GM19452 (cell line): ENCODE measurements around the gene HOXB4.

Experiments used
- ATAC-seq: cut with Tn5 transposase; IDR thresholded peaks from one replicate; pipeline ENCODE4 v1.9.1; 2021; ENCODE audit not compliant: unreplicated experiment

HOXB4 gene

DNA sequence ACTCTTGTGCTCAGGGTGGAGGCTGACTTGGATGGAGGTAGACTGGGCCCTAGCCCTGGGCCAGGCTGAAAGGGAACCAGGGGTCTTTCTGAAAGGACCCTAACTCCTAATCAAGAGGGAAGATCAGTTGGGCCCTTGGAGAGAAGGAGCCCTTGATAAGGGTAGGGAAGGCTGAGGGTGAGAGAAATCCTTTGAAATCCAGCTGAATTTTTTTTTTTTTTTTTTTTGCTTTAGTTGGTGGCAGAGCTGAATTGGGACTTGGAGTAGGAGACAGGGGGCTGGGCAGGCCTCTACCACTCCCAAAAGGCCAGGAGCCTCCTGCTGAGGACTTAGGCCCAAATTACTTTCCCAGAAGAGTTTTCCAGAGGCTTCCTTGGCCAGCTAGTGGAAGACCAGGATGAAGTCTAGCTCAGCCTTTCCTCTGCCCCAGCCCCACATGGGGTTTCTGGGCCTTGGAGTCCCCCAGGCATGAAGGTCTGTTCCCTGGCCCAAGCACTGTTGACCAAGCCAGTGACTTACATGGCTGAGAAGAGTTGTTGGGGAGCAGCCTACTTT, 12.5 kb upstream of the HOXB4 start:
- no peak for ATAC-seq

DNA sequence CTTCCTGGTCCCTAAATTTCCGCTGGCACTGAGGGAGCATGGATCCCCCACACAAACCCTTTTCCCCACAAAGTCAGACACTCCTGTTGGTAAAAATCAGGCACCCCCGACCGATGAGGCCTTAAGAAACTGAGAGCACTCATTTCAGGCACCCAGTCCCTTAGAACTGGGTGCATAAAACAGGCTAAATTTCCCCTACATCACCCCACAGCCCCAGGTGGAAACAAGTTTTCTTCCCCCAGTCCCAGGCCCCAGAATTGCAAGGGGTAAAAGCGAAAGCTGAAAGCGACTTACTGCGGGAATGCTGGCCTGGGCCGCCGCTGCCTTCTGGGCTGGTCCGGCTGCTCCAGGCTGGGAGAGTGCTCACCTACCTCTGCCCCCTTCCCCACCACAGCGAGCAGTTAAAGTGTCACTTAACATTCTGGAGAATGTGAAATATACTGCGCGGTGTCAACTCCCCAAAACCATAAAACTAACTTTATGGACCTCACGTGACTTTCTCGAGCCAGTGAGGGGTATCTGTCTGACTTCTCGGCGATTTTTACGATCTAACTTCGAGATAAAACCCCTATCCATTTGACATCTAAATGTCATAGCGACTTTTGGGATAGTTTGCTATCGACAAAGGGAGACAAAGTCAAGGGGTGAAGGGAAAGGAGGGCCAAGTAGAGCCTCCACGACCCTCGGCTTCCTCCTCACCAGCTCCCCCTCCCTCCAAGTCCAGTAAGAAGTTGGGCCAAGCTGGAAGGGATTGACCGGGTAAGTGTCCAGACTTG, 11.9 kb upstream of the HOXB4 start, which contains the start of gene HOXB3:
Gene HOXB3 (minus strand): TSS at position 411 of the 776 bp plus-strand sequence. CDS start 37,767 bp downstream, outside the sequence.
- ATAC-seq: no peak

DNA sequence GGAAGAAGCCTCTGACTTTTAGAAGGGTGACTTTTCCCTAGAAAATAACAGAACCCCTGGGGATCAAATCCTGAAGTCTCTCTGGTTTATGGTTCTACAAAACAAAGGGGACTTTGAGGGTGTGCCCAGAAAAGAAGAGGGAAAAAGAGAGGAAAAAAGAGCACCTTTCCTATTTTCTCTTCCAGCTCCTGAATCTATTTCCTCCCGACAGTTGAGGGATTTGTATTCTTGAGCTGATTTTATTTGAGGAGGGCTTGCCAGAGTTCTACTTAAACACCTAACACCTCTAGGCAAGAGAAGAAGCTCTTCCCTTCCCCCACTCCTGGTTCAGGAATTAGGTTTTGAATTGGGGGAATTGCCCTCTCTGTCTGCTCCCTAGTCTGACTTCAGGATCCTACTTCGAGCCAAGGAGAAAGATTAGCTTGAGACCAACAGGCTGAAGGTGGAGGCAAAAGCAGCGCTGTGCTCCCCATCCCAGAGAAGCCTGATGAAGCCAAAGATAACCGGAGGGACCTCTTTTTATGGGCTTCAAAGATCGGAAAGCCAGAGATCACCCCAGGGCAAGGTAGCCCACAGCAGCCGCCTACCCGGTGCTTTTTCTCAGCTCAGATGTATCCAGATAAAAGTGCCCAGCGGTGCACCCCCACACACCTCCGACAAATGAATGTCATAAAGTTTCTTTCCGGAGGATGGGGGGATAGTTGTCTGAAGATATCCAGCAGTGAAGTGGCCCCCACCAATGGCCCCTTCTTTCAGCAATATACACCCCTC, 11.1 kb upstream of the HOXB4 start:
- ATAC-seq: no peak

DNA sequence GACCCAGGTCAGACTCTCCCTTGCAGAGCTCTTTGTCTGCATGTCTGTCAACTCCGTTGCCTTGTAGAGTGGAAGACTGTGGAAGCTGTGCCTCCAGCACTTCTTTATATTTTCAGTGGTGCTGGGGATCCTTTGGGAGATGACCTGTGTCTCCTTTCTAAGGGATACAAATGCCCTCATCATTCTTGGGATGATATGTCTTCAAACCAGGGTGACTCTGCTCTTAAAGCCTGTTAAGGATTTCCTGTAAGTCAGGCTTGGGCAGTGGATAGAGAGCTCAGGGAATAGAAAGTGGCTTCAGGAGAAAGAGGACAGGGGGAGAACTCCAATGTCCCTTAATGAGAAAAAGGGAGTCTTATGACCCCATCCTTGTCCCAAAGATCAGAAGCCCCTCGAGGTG, 10.4 kb upstream of the HOXB4 start:
- no peak for ATAC-seq

DNA sequence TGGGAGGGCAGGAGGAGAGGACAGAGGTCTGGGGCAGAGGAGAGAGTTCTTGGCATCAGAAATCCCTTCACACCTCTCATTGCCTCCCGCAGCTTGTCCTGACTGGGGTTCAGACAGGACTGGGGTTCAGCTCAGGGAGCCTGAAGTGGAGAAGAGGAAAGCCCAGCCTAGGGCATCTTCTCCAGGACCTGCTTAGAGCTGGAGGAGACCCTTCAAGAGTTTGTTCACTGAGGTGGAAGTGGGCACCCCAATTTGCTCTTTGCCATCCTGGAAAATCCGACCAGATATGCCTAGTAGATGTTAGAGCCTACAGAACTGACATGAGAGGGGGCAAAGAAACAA, 9.9 kb upstream of the HOXB4 start:
- ATAC-seq: no peak

DNA sequence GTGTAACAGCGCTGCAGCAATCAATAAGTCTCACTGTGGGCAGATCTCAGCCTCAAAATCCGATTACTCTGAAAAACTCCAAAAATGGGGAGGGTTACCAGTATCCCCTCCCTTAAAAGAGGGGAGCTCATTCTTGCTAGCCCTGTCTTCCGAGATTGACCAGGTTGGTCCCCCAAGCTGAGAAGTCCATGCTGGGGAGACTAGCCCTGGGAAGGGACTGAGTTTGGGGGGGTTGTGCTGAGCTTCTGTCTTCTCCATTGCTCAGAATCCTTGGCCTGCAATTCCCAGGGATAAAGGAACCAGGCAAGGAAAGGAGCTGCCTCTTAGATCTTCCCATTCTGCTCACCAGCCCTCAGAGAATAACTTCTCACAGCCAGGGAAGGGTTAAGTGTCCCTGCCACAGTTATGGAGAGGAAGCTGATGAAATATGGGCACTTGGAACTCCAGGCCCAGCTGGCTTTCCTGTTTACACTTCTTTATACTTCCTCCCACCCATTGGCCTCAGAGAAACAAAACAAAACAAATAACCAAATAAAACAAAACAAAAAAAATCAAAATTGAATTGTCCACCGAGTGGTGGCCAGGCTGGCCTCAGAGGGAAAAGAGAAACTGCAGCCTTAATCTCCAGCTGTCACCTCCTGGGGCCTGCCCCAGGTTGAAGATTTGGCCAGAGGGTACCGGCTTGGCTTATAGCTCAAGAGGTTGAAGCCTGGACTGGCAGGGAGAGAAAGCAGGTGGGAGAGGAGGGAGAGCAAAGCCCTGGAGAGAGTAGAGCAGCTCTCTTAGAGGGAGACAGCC, 9.3 kb upstream of the HOXB4 start:
- no peak for ATAC-seq

DNA sequence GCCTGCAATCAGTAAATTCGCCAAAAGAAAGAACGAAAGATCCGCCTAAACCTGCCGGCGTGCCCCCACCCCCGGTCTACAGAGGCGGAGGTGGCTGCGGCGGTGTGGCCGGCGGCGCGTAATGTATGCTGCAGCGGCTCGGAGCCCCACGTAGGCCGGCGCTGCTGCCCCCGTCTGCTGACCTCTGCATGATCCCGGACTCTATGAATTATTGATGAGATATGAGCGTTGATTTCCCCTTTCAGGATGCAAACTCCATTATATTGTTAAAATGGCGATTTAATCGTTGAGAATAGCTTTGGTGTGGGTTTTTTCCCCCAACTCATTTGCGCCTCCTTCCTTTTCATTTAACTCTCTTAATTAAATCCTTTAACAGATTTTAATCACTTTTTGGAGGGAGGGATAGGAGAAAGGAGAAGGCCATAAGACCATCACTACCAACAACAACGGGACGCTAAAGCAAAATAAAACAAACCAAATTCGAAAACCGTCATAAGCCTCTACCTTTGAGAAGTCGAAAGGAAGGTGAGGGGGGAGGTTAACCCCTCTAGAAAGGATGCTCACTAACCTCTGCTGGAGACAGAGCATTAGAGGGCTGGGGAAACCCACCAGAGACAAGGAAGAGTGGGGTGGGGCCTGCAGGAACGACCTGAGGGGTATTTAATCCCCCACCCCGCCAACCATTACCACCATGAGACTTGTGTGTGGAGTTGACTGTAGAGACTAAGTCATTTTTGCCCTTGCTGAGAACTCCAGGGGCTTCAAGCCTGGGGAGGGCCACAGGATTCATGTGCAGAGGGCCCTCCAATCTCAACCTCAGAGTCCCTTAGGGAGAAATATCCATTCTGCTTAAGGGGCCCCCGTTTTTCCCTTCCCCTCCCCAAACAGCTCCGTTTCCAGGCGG, 8.5 kb upstream of the HOXB4 start:
- ATAC-seq: no peak

DNA sequence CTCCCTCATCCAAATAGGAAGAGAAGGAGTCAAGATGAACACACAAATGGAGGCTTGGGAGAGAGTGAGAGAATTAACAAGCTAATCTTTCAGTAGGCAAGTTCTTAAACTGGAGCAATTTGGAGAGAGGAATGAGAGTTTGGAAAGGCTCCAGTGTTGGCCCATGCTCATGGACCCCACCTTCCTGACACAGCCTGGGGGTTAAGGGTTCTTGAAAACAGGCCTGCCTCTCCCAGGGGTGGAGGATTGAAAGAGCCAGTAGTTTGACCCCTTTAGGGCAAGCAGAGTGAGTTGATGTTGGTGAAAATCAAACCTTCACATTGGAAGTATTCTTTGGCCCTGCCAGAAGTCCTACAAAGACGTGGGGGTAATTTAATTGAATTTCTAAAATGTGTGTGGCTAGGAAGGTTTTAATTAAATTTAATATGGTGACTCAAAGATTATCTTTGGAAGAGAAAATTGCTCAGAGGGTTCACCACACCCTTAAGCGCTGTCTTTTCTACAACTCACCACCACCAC, 6.1 kb upstream of the HOXB4 start:
- no peak for ATAC-seq

DNA sequence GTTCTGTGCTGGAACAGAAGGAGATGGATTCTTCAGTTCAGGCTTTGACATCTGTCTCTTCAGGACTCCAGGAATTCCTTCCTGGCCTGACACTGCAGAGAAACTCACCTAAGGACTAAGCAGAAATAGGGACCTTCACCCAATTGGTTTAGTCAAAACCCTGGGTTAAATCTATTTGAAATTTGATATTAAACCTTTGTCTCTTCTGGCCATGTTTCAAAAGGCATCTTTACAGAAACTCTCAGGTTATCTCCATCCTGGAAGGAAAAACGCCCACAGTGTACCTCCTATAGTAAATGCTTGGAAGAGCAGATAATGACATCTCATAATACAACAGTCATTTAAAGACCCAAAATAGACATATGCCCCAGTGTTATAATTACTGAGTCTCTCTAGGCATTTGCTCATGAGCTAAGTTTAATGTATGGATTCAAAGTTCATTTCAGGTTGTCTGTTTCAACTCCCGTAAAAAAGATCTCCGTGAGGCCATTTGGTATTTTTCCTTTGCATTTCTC, 5.6 kb upstream of the HOXB4 start:
- ATAC-seq: no peak

DNA sequence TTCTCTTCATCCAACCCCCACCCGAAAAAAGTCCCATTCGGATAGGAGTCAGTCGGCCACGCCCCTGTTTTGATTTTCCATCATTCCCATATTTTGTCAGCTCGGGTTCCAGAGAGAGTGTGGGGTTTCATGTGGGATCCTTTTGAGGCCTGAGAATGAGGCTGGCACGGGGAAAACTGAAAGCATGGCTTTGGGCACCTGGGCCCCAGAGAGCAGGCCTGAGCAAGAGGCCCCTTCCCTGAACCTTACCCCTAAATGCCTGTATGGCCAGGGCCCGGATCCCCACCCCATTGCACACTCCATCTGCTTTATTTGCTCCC, 4.6 kb upstream of the HOXB4 start:
- ATAC-seq: no peak

DNA sequence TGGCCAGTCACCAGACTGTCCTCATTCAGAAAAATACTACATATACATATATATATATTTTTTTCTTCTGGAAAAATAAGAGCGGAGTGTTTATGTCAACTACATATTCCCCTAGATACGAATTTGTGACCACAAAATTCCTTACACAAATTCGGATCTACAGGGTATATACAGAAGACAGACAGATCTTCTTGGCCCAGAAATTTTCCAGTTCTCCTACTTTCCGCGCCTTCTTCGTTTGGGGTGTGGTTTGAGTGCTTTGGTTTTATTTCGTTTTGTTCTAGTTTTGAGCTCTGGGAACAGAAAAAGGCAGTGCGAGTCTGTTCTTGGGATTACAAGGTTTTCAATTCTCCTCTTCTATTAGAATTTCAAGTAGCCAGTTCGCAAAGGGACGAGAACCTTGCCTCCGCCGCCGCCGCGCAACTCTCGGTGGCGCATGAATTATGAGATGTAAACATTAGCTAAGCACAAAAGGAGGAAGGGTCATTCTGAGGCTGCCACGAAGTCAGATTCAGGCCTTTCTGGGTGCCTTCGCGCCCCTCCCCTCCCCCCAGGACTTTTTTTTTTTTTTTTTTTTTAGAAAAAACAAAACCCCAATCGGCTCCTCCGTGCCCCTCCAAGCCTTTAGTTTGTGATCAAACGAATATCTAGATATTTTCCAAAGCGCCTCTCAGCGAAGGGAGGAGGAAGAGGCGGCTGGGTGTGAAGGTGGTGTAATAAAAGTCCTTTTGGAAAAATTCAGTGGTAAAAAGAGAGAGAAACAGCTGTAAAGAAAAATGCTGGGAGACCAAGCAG, 1.8 kb upstream of the HOXB4 start:
- ATAC-seq: no peak

DNA sequence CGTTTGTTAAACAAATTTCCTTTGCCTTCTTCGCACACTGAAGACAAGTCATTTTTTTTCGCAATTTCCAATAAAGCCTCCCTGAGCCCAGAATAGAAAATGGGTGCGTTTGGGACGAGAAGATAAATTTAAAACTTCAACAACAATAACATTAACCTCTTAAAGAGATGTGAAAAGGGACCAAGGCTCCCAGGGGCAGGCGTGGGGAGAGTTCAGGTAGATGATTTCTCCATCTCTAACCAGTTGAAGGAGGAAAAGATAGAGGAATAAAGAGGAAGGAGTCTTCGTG, 1.3 kb upstream of the HOXB4 start:
- ATAC-seq: no peak

DNA sequence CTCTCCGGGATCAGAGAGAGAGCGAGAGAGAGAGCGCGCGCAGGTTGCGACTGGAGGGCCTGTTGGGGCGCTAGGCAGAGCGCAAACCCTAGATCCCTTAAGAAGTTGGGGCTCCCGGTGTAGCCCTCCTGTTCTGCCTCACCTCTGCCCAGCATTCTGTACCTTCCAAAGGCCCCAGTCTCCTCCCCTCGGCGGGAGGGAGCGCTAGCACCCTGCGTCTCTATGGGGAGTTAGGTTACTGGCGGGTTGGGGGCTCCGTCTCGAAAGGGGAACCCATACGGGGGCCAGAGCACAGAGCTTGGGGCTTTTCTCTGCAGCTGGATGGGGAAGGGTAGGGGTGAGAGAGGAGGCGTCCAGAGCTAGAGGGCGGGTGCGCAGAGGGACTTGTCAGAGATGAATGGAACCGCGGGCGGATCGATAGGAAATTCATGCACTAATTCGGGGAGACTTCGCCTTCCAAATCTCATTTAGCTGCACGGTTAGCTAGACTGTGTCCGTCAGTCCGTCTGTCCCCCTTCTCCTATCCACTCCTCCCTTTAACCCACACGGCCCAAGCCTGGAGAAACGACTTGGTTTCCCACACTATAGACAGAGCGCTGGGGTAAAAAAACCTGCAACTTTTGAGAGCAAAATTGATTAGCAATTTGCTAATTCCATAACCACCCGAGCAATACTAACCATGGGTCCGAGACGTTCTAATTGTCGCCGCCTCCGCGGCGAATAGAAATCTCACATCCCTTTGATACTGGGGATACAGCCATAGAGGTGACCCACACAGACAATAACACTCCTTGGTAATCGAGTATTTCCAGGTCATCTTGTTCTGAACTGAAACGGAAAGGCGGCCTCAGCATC, 693 bp upstream of the HOXB4 start:
- no peak for ATAC-seq

DNA sequence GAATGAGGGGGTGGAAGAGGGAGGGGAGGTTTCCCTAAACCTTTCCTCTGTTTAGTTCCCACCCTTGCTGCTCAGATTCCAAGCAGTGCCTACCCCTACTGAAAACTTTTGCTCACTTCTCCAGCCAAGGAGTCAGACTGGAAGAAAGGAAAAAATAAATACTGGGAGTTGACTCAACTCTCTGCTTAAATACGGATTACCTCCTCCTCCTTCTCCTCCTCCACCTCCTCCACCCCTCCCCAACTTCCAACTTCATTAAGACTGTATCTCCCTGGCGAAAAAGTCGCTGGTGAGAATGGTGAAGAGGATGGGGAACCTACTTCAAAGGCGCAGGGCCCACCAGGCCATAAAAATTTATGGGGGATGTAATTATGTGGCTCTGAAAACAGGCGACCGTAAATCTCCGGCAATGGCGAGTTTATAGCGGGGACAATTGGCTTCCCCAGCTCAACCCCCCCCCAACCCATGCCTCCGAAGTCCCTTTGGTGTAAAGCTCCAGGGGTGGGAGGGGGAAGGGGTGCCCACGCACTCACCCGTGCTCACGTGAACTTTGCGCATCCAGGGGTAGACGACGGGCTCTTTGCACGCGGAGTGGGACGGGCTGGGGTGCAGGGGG, 712 bp downstream of the HOXB4 start:
- no peak for ATAC-seq

DNA sequence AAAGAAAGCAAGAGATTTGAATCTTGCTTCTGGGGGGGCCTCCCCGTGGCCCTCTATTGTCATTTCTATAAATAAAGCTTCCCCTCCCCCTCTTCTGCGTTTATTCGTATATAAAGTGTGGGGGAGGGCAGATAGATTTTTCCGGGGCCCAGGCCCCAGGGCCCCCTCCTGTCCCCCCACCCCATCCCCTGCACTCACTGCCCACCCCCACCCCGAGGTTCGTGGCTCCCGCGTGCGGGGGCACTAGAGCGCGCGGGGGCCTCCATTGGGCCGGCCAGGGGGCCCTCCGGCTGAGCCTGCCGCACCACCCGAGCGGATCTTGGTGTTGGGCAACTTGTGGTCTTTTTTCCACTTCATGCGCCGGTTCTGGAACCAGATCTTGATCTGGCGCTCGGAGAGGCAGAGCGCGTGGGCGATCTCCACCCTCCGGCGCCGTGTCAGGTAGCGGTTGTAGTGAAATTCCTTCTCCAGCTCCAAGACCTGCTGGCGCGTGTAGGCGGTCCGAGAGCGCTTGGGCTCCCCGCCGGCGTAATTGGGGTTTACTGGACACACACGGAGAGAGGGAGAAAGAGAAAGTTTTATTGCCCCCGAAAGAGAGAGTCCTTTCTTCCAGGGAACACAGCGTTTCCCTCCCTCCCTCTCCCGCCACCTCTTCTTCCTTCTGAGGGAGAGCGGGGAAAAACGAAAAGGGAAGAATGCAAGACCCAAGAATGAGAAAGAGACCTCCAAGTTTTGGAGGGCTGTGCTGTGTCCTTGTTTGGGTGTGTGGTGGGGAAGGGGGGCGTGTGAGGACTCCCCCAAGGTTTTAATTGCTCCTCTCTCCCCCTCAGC, 1.5 kb downstream of the HOXB4 start:
- ATAC-seq: no peak

DNA sequence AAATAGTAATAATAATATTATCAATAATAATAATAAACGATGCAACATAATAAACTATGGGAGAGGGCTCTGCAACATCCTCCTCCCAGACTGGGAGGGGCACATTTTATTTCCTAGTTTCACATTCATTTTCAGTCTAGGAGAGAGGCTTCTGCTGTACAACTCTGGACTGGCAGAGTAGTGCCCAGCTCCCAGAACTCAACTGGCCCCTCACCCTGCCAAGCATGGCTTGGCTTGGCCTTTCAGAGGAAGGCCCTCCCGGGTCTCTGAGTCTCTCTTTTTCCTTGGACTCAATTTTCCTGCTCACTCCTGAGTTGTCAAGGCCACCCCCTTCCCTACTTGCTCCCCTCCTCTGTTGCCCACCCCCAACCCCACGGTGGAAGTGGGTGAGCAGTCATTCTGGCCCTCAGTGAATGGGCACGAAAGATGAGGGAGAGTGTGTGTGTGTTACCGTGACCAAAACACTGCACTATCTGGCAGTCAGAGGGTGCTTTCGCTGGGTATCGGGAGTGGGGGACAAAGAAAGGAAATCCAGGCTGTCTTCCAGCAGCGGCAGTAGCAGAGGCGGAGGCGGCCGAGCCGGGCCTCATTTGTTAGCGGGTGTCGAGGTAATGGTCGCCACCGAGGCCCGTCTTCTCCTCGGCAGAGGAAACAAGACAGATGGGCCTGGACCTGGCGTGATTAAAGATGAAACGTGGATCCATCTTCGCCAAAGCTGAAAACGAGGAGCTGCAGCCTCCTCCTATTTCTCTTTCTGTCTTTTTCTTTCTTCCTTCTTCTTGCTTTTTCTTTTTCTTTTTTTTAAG, 2.3 kb downstream of the HOXB4 start:
- no peak for ATAC-seq
